T47D (cell line): ENCODE measurements around the gene PDGFD.

Experiments used
- DNase-seq, 2 experiments: peaks; one replicate each; pipeline versions ENCODE4 v3.0.0 to v3.0.0-alpha.2; 2011 to 2012; ENCODE audit warnings: low read depth in 1 of 2, low spot score in 1 of 2
- JUND ChIP-seq: IDR thresholded peaks from 2 replicates; pipeline ENCODE4 v1.6.1; 2012; ENCODE audit warnings: low read depth
- in situ Hi-C: cut with HindIII; loops from 2 replicates; pipeline ENCODE4 v1.10.0; 2016; ENCODE audit warnings: low sequenced_read_pairs, low pct_unique_long_range_greater_than_20kb

PDGFD gene

GRCh38 chr11:103959279-103959942 lies 204.5 kb downstream of the PDGFD start:
- TF ChIP-seq JUND, result no peak
- DNase-seq, result no peak
- in situ Hi-C loops, result no loop called here

GRCh38 chr11:103958475-103959215 lies 205.3 kb downstream of the PDGFD start:
- no peak for DNase-seq
- TF ChIP-seq JUND, result no peak
- in situ Hi-C loops, result no loop called here

GRCh38 chr11:103953797-103954486 lies 210.0 kb downstream of the PDGFD start:
- in situ Hi-C loops, result no loop called here
- DNase-seq, result no peak
- TF ChIP-seq JUND, result no peak

- in situ Hi-C loops, result no loop called here
- no peak for TF ChIP-seq JUND
- DNase-seq, result no peak
Measured at GRCh38 chr11:103949781-103950180, 214.2 kb downstream of the PDGFD start.

- DNase-seq, result no peak
- TF ChIP-seq JUND, result no peak
- in situ Hi-C loops, result no loop called here
Measured at GRCh38 chr11:103948187-103948763, 215.7 kb downstream of the PDGFD start.

- TF ChIP-seq JUND, result no peak
- in situ Hi-C loops, result no loop called here
- no peak for DNase-seq
Measured at GRCh38 chr11:103947546-103947919, 216.4 kb downstream of the PDGFD start.

GRCh38 chr11:103946793-103947545 lies 217.0 kb downstream of the PDGFD start:
- in situ Hi-C loops, result no loop called here
- DNase-seq, result no peak
- no peak for TF ChIP-seq JUND

GRCh38 chr11:103944251-103944940 lies 219.6 kb downstream of the PDGFD start:
- in situ Hi-C loops, result no loop called here
- DNase-seq, result no peak
- no peak for TF ChIP-seq JUND

- in situ Hi-C loops, result no loop called here
- TF ChIP-seq JUND, result no peak
- DNase-seq, result no peak
Measured at GRCh38 chr11:103942646-103943045, 221.3 kb downstream of the PDGFD start.

GRCh38 chr11:103940551-103940950 lies 223.4 kb downstream of the PDGFD start:
- in situ Hi-C loops, result no loop called here
- no peak for TF ChIP-seq JUND
- no peak for DNase-seq

GRCh38 chr11:103939694-103940093 lies 224.3 kb downstream of the PDGFD start:
- no peak for TF ChIP-seq JUND
- no peak for DNase-seq
- in situ Hi-C loops, result no loop called here

GRCh38 chr11:103936059-103936458 lies 227.9 kb downstream of the PDGFD start:
- in situ Hi-C loops, result no loop called here
- no peak for DNase-seq
- TF ChIP-seq JUND, result no peak
